Nephron (organoid): Measurements from ENCODE around the gene PNLDC1.

Experiments used
- H3K27ac Mint-ChIP-seq, 3 experiments: 2 replicates each; pipeline ENCODE4 v1.8.0; 2020; ENCODE audit warnings: mixed read lengths in 3 of 3, mild to moderate bottlenecking in 2 of 3, moderate library complexity in 1 of 3
- H3K27me3 Mint-ChIP-seq: 2 replicates; pipeline ENCODE4 v1.8.0; 2021; ENCODE audit warnings: low read depth, mild to moderate bottlenecking, moderate library complexity, mixed read lengths
- H3K36me3 Mint-ChIP-seq: 2 replicates; pipeline ENCODE4 v1.8.0; 2020; ENCODE audit warnings: low read depth, mixed read lengths
- H3K4me1 Mint-ChIP-seq: 2 replicates; pipeline ENCODE4 v1.8.0; 2020; ENCODE audit warnings: mixed read lengths
- H3K4me3 Mint-ChIP-seq, 3 experiments: 2 replicates each; pipeline ENCODE4 v1.8.0; 2020; ENCODE audit warnings: mild to moderate bottlenecking in 3 of 3, mixed read lengths in 3 of 3, moderate library complexity in 2 of 3
- H3K9me3 Mint-ChIP-seq: 2 replicates; pipeline ENCODE4 v1.8.0; 2020; ENCODE audit warnings: mixed read lengths
- CTCF ChIP-seq, 3 experiments: fragments of 200-600 bp; sonication (generic); IDR thresholded peaks; one replicate each; pipeline ENCODE4 v1.5.0; 2021; ENCODE audit warnings: antibody characterized with exemption in 3 of 3; ENCODE audit not compliant: unreplicated experiment in 3 of 3

The PNLDC1 gene

GRCh38 chr6:159828074-159828473 lies 28.0 kb downstream of the PNLDC1 start:
- no peaks in the 10 kb centered on the region for H3K9me3 Mint-ChIP-seq
- TF ChIP-seq CTCF (IDR thresholded peaks at IDR 0.05; ENCODE audit: unreplicated experiment in 3 of 3): no peak
- peak overlapping the region in 2 of 3 experiments; percentile 4 to 42 for H3K27ac Mint-ChIP-seq
- H3K27me3 Mint-ChIP-seq: peaks cover 5% of the 10 kb centered on the region
- H3K36me3 Mint-ChIP-seq: no peaks in the 10 kb centered on the region
- peaks cover 29% of the 10 kb centered on the region for H3K4me1 Mint-ChIP-seq
- no peak overlapping the region for H3K4me3 Mint-ChIP-seq

- Mint-ChIP-seq H3K4me1 (peaks cover 26% of the 10 kb centered on the region), H3K36me3 (no peaks in the 10 kb centered on the region), H3K27me3 (peaks cover 5% of the 10 kb centered on the region), H3K4me3 (no peak overlapping the region), H3K9me3 (no peaks in the 10 kb centered on the region), H3K27ac (peak overlapping the region in 1 of 3 experiments; percentile 65)
- TF ChIP-seq CTCF (IDR thresholded peaks at IDR 0.05; ENCODE audit: unreplicated experiment in 3 of 3): no peak
Observed at GRCh38 chr6:159829526-159829925, 29.4 kb downstream of the PNLDC1 start.

GRCh38 chr6:159830501-159831372 lies 30.7 kb downstream of the PNLDC1 start:
- H3K9me3 Mint-ChIP-seq: no peaks in the 10 kb centered on the region
- peak overlapping the region in 1 of 3 experiments; percentile 28 for H3K27ac Mint-ChIP-seq
- H3K4me1 Mint-ChIP-seq: peaks cover 29% of the 10 kb centered on the region
- no peaks in the 10 kb centered on the region for H3K36me3 Mint-ChIP-seq
- H3K27me3 Mint-ChIP-seq: peaks cover 5% of the 10 kb centered on the region
- H3K4me3 Mint-ChIP-seq: no peak overlapping the region
- TF ChIP-seq CTCF (IDR thresholded peaks at IDR 0.05; ENCODE audit: unreplicated experiment in 3 of 3): no peak

- Mint-ChIP-seq H3K27me3 (peaks cover 8% of the 10 kb centered on the region), H3K27ac (peak overlapping the region in 1 of 3 experiments; percentile 28), H3K9me3 (no peaks in the 10 kb centered on the region), H3K4me1 (peaks cover 33% of the 10 kb centered on the region), H3K36me3 (no peaks in the 10 kb centered on the region), H3K4me3 (no peak overlapping the region)
- TF ChIP-seq CTCF (IDR thresholded peaks at IDR 0.05; ENCODE audit: unreplicated experiment in 3 of 3): no peak
Observed at GRCh38 chr6:159831373-159831679, 31.2 kb downstream of the PNLDC1 start.

- no peak for TF ChIP-seq CTCF (IDR thresholded peaks at IDR 0.05; ENCODE audit: unreplicated experiment in 3 of 3)
- H3K27ac Mint-ChIP-seq: no peak overlapping the region
- H3K4me1 Mint-ChIP-seq: peaks cover 40% of the 10 kb centered on the region
- H3K4me3 Mint-ChIP-seq: no peak overlapping the region
- H3K36me3 Mint-ChIP-seq: no peaks in the 10 kb centered on the region
- H3K9me3 Mint-ChIP-seq: no peaks in the 10 kb centered on the region
- peaks cover 13% of the 10 kb centered on the region for H3K27me3 Mint-ChIP-seq
Observed at GRCh38 chr6:159832946-159833345, 32.9 kb downstream of the PNLDC1 start.

- Mint-ChIP-seq H3K4me3 (no peak overlapping the region), H3K36me3 (no peaks in the 10 kb centered on the region), H3K4me1 (peaks cover 35% of the 10 kb centered on the region), H3K27me3 (peaks cover 13% of the 10 kb centered on the region), H3K27ac (peak overlapping the region in 1 of 3 experiments; percentile 60), H3K9me3 (no peaks in the 10 kb centered on the region)
- no peak for TF ChIP-seq CTCF (IDR thresholded peaks at IDR 0.05; ENCODE audit: unreplicated experiment in 3 of 3)
Observed at GRCh38 chr6:159833556-159833955, 33.5 kb downstream of the PNLDC1 start.
